GM12878 (cell line): ENCODE results near the gene CXCR1.

Experiments used
- EZH2 ChIP-seq: IDR thresholded peaks from 2 replicates; pipeline ENCODE4 v1.6.1; 2012; ENCODE audit warnings: low read depth, mild to moderate bottlenecking, control low read depth, inconsistent platforms, low read length, borderline replicate concordance; ENCODE audit not compliant: control insufficient read depth
- PML ChIP-seq: IDR thresholded peaks from 2 replicates; pipeline ENCODE4 v1.6.1; 2012; ENCODE audit warnings: low read length, inconsistent platforms
- RCOR1 ChIP-seq: conservative IDR thresholded peaks from 2 replicates; pipeline ENCODE4 v1.6.1; 2012; ENCODE audit warnings: low read depth, low read length, improper control_type of control experiment
- USF1 ChIP-seq: IDR thresholded peaks from 2 replicates; pipeline ENCODE4 v1.6.1; 2011; ENCODE audit warnings: borderline replicate concordance, low read depth, mild to moderate bottlenecking, moderate library complexity, mixed read lengths, low read length; ENCODE audit not compliant: insufficient read depth; ENCODE audit errors: extremely low read length
- ZBTB33 ChIP-seq: fragments of 450-650 bp; IDR thresholded peaks from 2 replicates; pipeline ENCODE4 v1.6.1; 2017; ENCODE audit warnings: mild to moderate bottlenecking

GRCh38 chr2:218127929-218128455 is 38.8 kb downstream of the CXCR1 start:
- no peak for TF ChIP-seq PML
- TF ChIP-seq RCOR1: no peak
- TF ChIP-seq USF1: no peak
- no peak for TF ChIP-seq EZH2
- no peak for TF ChIP-seq ZBTB33
